HG03354 (cell line): Measurements from ENCODE around the gene SCGN.

Experiments used
- ATAC-seq: cut with Tn5 transposase; IDR thresholded peaks from one replicate; pipeline ENCODE4 v1.9.1; 2021; ENCODE audit warnings: mild to moderate bottlenecking; ENCODE audit not compliant: unreplicated experiment, poor library complexity, severe bottlenecking

Gene SCGN

GRCh38 chr6:25637960-25638434, 14.0 kb upstream of the SCGN start:
- ATAC-seq, result no peak

- ATAC-seq, result no peak
These were observed 12.4 kb upstream of the SCGN start for GRCh38 chr6:25639653-25640052.

- ATAC-seq, result no peak
These were observed 11.6 kb upstream of the SCGN start for GRCh38 chr6:25640446-25640845.

- ATAC-seq, result no peak
These were observed 11.1 kb upstream of the SCGN start for GRCh38 chr6:25640891-25641290.

- no peak for ATAC-seq
These were observed 10.6 kb upstream of the SCGN start for GRCh38 chr6:25641377-25641776.

DNA sequence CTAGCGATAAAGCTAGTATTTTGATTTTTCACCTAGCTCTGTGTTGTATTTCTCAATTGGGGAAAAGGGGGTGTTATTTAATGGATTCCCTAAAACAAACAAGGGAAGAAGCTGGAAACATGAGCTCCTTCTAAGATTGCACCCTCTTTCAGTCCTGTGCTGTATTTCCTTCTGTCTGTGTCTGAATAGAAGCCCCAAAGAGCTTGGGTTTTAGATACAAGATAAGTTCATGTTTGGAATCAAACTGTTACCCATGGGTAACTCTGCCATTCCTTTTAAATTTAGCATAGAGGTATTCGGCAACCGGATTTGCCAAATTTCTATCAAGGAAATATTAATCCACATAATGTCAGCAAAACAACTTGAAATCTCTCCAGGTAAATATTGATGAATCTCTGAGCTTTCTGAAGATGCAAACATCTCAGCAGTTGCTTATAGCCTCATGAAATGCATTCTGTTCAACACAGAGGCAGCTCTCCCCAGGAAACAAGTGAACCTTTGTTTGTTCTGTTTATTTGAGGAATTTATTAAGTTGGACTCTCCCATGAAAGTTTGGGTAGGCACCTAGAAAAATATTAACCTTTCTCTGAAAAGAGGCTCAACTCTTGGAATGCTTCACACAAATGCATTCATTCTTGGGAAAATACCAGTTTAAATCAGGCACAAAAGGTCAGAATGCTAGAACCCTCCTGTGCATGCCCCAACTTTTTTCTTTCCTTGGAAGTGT, 9.9 kb upstream of the SCGN start:
- no peak for ATAC-seq

- no peak for ATAC-seq
These were observed 9.2 kb upstream of the SCGN start for GRCh38 chr6:25642667-25643328.

DNA sequence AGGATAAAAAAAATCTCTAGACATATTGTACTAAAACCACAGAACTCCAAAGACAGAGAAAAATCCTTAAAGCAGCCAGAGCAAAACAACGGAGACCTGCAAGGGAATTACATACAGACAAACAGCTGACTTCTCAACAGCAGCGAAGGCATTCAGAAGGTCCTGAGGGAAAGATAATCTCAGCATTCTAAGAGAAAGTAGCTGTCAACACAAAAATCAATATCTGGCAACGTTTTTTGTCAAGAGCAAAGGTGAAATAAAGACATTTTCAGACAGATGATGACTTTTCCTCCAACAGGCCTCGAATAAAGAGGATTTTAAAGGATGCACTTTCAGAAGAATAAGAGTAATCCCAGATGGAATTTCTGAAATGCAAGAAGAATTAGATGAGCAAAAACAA, 6.1 kb upstream of the SCGN start:
- no peak for ATAC-seq

DNA sequence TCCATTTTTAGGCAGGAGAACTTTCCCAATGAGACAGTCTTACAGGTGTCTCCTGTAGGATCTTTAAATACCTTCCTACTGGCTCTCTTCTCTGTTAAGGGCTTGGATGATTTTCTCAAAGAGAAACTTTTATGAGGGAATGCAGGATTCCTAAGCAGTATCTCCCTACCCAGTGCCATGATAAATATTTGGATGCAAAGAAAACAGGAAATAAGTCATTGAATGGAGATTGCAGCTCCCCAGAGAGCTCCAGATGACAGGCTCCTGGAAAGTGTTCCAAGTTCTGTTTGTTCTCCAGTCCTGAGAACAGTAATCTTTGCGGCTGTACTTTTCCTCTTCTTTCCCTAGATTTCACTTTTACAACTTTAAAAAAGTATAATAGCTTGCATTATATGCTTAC, 2.4 kb upstream of the SCGN start:
- ATAC-seq, result no peak

- no peak for ATAC-seq
These were observed 3.7 kb downstream of the SCGN start for GRCh38 chr6:25655723-25656122.

- no peak for ATAC-seq
These were observed 7.8 kb downstream of the SCGN start for GRCh38 chr6:25659633-25660368.

DNA sequence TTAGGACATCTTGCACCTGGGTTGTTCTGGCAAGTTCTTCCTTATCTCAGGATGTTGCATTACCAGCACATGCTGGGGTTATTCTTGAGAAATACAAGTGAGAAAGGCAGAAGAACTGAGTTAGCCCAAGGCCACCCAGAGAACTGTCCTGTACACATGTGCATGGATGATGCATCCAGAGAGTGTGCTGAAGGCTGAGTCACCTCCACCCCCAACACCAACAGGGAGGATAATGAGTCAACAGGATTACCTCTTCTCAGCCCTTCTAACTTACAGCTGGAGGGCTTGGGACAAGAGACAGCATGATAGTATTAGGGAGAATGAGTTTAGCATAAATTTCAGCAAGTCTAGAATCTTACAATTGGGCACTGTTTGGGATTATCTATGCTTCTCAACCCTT, 8.5 kb downstream of the SCGN start:
- no peak for ATAC-seq

DNA sequence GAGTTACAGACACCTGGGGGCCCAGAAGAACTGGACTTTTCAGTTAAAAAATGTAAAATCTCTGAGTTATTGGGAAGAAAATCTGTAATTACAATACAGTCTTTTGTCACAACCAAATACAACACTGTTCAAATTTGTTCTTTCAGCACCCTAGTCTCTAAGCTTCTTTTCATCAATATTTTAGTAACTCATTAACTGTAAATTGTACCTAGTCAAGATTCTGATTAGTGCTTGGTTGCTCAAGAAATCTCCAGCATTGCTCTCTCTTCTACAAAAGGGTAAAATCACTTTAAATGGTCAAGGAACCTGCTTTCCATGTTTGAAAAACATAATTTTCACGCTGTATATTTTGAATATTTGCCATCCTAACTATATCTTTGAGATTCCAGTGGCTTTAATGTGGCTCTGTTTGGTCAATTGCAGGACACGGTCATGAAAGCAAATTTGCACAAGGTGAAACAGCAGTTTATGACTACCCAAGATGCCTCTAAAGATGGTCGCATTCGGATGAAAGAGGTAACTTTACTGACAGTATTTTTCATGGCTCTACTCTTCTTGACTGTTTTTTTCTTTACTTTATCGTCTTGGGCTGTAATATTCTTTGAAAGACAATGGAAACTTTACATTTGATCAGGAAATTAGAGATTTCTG, 9.2 kb downstream of the SCGN start:
- ATAC-seq, result no peak

- no peak for ATAC-seq
These were observed 13.4 kb downstream of the SCGN start for GRCh38 chr6:25665455-25665854.

GRCh38 chr6:25669413-25669812, 17.4 kb downstream of the SCGN start:
- no peak for ATAC-seq

DNA sequence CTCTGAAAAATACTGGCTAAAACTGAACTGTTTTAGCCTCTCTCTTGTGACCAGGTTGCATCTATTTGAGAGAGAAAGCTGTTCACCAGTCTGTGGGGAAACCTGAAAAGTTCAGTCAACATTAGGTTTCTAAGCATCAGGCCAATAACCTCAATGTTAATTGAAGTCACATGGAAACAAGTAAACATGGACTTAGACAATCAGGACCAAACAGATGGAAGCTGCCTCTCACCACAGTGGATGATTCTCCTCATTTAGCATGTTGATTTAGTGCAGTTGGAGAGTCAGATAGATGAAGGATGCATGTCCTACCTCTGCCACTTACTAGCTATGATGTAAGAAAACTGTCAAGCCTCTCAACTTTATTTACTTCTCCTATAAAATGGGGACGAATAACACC, 18.2 kb downstream of the SCGN start:
- no peak for ATAC-seq

DNA sequence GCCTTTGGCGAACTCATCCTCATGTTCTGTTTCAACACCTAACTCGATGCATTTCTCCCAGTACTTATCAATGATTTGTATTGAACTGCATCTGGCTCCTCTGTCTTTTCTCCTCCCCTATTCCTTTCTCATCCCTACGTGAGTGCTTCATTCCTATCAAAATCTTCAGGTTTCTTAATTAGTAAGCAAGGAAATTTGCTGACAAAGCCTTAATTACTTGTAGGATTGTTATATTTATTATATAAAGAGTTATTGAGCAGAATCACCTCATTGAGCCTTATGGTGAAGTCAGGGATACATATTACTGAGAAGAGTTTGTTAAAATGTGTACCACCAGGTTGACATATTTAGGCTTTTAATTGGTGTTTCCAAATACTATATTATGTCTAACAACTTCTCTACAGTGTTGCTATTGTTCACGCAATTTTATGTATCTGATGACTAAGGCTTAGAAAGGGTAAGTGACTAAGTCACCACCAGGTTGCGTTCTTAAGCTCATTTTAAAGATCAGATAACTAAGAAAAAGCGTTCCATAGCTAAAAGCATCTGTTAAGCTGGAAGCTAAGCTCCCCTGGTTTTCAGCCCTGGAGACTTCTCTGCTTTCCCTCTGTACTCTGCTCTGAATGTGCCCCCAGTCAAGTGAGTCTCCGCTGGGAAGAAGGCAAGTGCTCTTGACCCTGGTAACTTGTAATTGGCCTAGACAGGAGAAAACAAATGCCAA, 18.9 kb downstream of the SCGN start:
- ATAC-seq, result no peak

GRCh38 chr6:25671652-25672051, 19.6 kb downstream of the SCGN start:
- no peak for ATAC-seq

DNA sequence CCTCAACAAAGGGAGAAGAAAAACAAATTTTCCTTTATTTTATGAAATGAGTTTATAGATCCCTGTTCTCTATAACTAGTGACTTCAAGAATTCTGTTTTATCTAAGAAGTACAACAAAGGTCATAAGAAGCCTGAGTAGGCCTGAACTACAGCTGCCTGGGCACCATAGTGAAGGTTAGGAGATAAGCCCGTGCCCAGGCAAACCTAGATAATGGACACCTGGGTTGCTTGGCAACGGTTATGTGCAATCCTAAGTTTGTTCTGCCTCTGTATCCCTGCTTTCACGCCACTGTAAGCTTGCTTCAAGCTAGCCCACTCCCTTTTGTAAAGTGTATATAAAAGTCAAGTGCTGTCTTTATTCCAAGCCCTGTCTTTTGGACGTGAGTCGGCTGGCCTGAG, 23.2 kb downstream of the SCGN start:
- no peak for ATAC-seq

GRCh38 chr6:25676775-25677174, 24.8 kb downstream of the SCGN start:
- ATAC-seq, result no peak
